OCI-LY1 (cell line): ENCODE data around the gene FCRLA.
"Not testable (repeated sequence)": the region's sequence is repeated elsewhere in the genome, so short reads cannot be mapped to it uniquely, and the experiment has no call there.

ENCODE experiments used
- H2AFZ ChIP-seq: fragments of 200-600 bp; sonication (generic), shearing (Covaris generic); 2 replicates; pipeline ENCODE4 v1.6.0; 2014; ENCODE audit warnings: antibody characterized with exemption, mild to moderate bottlenecking, low read length
- H3F3A ChIP-seq: fragments of 200-600 bp; sonication (generic), shearing (Covaris generic); 2 replicates; pipeline ENCODE4 v1.6.0; 2014; ENCODE audit warnings: mild to moderate bottlenecking, antibody characterized with exemption, low read length, moderate library complexity; ENCODE audit not compliant: insufficient read depth
- H3K27ac ChIP-seq: fragments of 200-600 bp; sonication (generic); 2 replicates; pipeline ENCODE4 v1.5.1; 2014; ENCODE audit warnings: low read length, mixed run types, mild to moderate bottlenecking, low read depth; ENCODE audit not compliant: poor library complexity, severe bottlenecking
- H3K27me3 ChIP-seq: fragments of 200-600 bp; sonication (generic); 2 replicates; pipeline ENCODE4 v1.6.0; 2014; ENCODE audit warnings: antibody characterized with exemption, mild to moderate bottlenecking, low read length, moderate library complexity; ENCODE audit not compliant: insufficient read depth
- H3K36me3 ChIP-seq: fragments of 200-600 bp; sonication (generic); 2 replicates; pipeline ENCODE4 v1.6.1; 2014; ENCODE audit warnings: mild to moderate bottlenecking, antibody characterized with exemption, low read length, moderate library complexity, mixed read lengths; ENCODE audit not compliant: insufficient read depth
- H3K4me1 ChIP-seq: fragments of 200-600 bp; sonication (generic); 2 replicates; pipeline ENCODE4 v1.5.1; 2014; ENCODE audit warnings: mild to moderate bottlenecking, low read length, moderate library complexity; ENCODE audit not compliant: insufficient read depth, severe bottlenecking
- H3K4me2 ChIP-seq: fragments of 200-600 bp; sonication (generic), shearing (Covaris generic); 2 replicates; pipeline ENCODE4 v1.6.1; 2014; ENCODE audit warnings: low read length
- H3K4me3 ChIP-seq: fragments of 200-600 bp; sonication (generic); 2 replicates; pipeline ENCODE4 v1.5.1; 2014; ENCODE audit warnings: low read length, low read depth, mild to moderate bottlenecking, mixed read lengths; ENCODE audit not compliant: poor library complexity, severe bottlenecking
- H3K79me2 ChIP-seq: fragments of 200-600 bp; shearing (Covaris generic); 2 replicates; pipeline ENCODE4 v1.6.1; 2016; ENCODE audit warnings: mixed run types, low read length, mixed read lengths; ENCODE audit not compliant: insufficient read depth
- H3K9ac ChIP-seq: fragments of 200-600 bp; sonication (generic), shearing (Covaris generic); 2 replicates; pipeline ENCODE4 v1.6.1; 2014; ENCODE audit warnings: mild to moderate bottlenecking, low read length, mixed read lengths
- H3K9me2 ChIP-seq: fragments of 200-600 bp; sonication (generic), shearing (Covaris generic); 2 replicates; pipeline ENCODE4 v1.6.1; 2014; ENCODE audit warnings: low read depth, mild to moderate bottlenecking, low read length, mixed read lengths
- H3K9me3 ChIP-seq: fragments of 200-600 bp; shearing (Covaris generic); 2 replicates; pipeline ENCODE4 v1.6.1; 2014; ENCODE audit warnings: low read length, mixed read lengths
- H4K20me1 ChIP-seq: fragments of 200-600 bp; sonication (generic), shearing (Covaris generic); 2 replicates; pipeline ENCODE4 v1.6.0; 2016; ENCODE audit warnings: mild to moderate bottlenecking, low read length; ENCODE audit not compliant: insufficient read depth
- CTCF ChIP-seq: fragments of 200-600 bp; sonication (generic), shearing (Covaris generic); IDR thresholded peaks from 2 replicates; pipeline ENCODE4 v1.5.1; 2017; ENCODE audit warnings: mild to moderate bottlenecking, antibody characterized with exemption, low read length, moderate library complexity, mixed read lengths
- EZH2 ChIP-seq: fragments of 200-600 bp; sonication (generic), shearing (Covaris generic); IDR thresholded peaks from 2 replicates; pipeline ENCODE4 v1.8.0; 2017; ENCODE audit warnings: borderline replicate concordance, mixed run types, mild to moderate bottlenecking, antibody characterized with exemption, low read length, moderate library complexity, mixed read lengths

The FCRLA gene

DNA sequence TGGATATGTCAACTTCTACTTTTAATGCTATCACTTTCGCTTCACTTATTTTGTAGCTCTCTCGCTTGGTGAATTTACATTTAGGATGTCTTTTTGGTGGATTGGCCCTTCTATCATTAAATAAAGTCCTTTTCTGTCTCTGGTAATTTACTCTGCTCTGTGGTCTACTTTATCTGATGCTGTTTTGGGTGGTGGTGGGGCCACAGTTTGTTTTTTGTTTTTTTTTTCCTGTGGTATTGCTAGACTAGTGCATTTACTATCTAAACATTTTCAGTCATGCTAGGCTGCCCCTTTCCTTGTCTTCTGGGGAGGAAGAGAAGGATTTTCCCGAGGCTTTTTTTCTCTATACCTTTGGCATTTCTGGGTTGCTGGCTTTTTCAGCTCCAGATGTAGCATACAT, 18.1 kb upstream of the FCRLA start:
- no peak overlapping the region for H3K27ac ChIP-seq
- no peaks in the 10 kb centered on the region for H3K36me3 ChIP-seq
- no peak overlapping the region for H3K9ac ChIP-seq
- no peaks in the 10 kb centered on the region for H3K9me2 ChIP-seq
- H3K4me3 ChIP-seq = no peak overlapping the region
- H4K20me1 ChIP-seq = no peaks in the 10 kb centered on the region
- peaks cover 10% of the 10 kb centered on the region for H3K4me1 ChIP-seq
- H3K4me2 ChIP-seq = no peak overlapping the region
- H3K9me3 ChIP-seq = no peaks in the 10 kb centered on the region
- no peaks in the 10 kb centered on the region for H3F3A ChIP-seq
- no peaks in the 10 kb centered on the region for H3K27me3 ChIP-seq
- no peaks in the 10 kb centered on the region for H3K79me2 ChIP-seq
- H2AFZ ChIP-seq = no peak overlapping the region
- no peak for TF ChIP-seq CTCF
- no peak for TF ChIP-seq EZH2

DNA sequence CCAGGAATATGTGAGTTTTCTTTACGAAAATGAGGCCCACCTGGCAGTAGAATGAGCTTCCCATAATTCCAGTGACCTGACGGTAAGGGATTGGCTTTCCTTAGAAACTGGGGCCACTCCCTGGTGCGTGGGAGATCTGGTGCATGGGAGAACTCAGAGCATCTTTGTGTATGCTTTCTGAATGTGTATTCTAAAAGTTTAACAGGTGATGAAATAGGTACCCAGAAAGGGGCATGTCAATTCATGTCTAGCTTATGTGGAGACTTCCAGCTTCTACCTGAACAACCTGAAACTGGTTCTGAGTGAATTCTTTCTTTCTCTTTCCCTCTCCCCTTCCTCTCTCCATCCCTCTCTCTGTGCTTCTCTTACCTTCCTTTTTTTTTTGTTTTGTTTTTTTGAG, 15.2 kb upstream of the FCRLA start:
- TF ChIP-seq CTCF = no peak
- no peak for TF ChIP-seq EZH2
- Histone ChIP-seq H3K27me3 (no peaks in the 10 kb centered on the region), H3K4me2 (no peak overlapping the region), H3K9me3 (no peaks in the 10 kb centered on the region), H3F3A (no peaks in the 10 kb centered on the region), H4K20me1 (no peaks in the 10 kb centered on the region), H3K4me1 (peaks cover 10% of the 10 kb centered on the region), H3K27ac (no peak overlapping the region), H2AFZ (no peak overlapping the region), H3K4me3 (no peak overlapping the region), H3K79me2 (no peaks in the 10 kb centered on the region), H3K36me3 (no peaks in the 10 kb centered on the region), H3K9me2 (no peaks in the 10 kb centered on the region), H3K9ac (no peak overlapping the region)

DNA sequence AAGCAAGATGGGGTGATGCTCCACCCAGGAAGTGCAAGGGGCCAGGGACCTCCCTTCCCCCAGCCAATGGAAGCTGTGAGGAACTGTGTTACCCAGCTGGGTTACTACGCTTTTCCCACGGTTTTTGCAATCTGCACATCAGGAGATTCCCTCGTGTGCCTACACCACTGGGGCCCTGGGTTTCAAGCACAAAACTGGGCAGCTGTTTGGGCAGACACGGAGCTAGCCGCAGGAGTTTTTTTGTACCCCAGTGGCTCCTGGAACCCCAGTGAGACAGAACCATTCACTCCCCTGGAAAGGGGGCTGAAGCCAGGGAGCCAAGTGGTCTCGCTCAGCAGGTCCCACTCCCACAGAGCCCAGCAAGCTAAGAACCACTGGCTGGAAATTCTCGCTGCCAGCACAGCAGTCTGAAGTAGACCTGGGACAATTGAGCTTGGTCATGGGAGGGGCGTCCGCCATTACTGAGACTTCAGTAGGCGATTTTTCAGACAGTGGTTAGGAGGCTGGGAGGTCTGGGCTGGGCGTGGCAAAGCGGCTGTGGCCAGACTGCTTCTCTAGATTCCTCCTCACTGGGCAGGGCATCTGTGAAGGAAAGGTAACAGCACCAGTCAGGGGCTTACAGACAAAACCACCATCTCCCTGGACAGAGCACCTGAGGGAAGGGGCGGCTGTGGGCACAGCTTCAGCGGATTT, 13.9 kb upstream of the FCRLA start:
- not testable (repeated sequence) for H3K4me1 ChIP-seq

DNA sequence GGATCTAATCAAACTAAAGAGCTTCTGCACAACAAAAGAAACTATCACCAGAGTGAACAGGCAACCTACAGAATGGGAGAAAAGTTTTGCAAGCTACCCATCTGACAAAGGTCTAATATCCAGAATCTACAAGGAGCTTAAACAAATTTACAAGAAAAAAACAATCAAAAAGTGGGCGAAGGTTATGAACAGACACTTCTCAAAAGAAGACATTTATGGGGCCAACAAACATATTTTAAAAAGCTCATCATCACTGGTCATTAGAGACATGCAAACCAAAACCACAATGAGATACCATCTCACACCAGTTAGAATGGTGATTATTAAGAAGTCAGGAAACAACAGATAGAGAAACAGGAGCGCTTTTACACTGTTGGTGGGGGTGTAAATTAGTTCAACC, 8.7 kb upstream of the FCRLA start:
- H3K9ac ChIP-seq, H2AFZ ChIP-seq, H3K27me3 ChIP-seq, H3K27ac ChIP-seq, H3K9me2 ChIP-seq, H3K4me1 ChIP-seq, H3F3A ChIP-seq, H4K20me1 ChIP-seq, H3K36me3 ChIP-seq, H3K4me2 ChIP-seq, H3K9me3 ChIP-seq, H3K4me3 ChIP-seq, H3K79me2 ChIP-seq: not testable (repeated sequence)

More for the DNA sequence above, 13.9 kb upstream of the FCRLA start:
- H3K9ac ChIP-seq, H4K20me1 ChIP-seq, H3K4me3 ChIP-seq, H2AFZ ChIP-seq, H3K9me3 ChIP-seq, H3K79me2 ChIP-seq, H3F3A ChIP-seq, H3K9me2 ChIP-seq, H3K4me2 ChIP-seq, H3K27ac ChIP-seq, H3K36me3 ChIP-seq, H3K27me3 ChIP-seq: not testable (repeated sequence)
